Activated naive CD8-positive, alpha-beta T cell treated with anti-CD3 and anti-CD28 coated beads for 36 hours (primary cell): ENCODE results near the gene PPP1R12A. TPM values are rescaled to one million over a fixed set of nuclear protein-coding genes. Genes with fewer than 3 reads are reported as not detected.
"Not testable (repeated sequence)": the region's sequence is repeated elsewhere in the genome, so short reads cannot be mapped to it uniquely, and the experiment has no call there.

Experiments used
- DNase-seq: peaks from one replicate; pipeline ENCODE4 v3.0.0; 2021
- H3K27ac Mint-ChIP-seq: one replicate; pipeline ENCODE4 v1.8.0; 2022; ENCODE audit warnings: mild to moderate bottlenecking, moderate library complexity, mixed read lengths
- H3K27me3 Mint-ChIP-seq: one replicate; pipeline ENCODE4 v1.8.0; 2022; ENCODE audit warnings: mild to moderate bottlenecking, mixed read lengths
- H3K36me3 Mint-ChIP-seq: one replicate; pipeline ENCODE4 v1.8.0; 2021; ENCODE audit warnings: mild to moderate bottlenecking, mixed read lengths
- H3K4me1 Mint-ChIP-seq: one replicate; pipeline ENCODE4 v1.8.0; 2021; ENCODE audit warnings: mixed read lengths
- H3K4me3 Mint-ChIP-seq: one replicate; pipeline ENCODE4 v1.8.0; 2022; ENCODE audit warnings: mild to moderate bottlenecking, moderate library complexity, mixed read lengths
- H3K9me3 Mint-ChIP-seq: one replicate; pipeline ENCODE4 v1.8.0; 2022; ENCODE audit warnings: mixed read lengths
- total RNA-seq, 2 experiments: library from RNA; stranded (reverse); gene quantifications; one replicate each; pipeline ENCODE4 v1.2.3, GENCODE V29; 2021

PPP1R12A gene
- total RNA-seq, 2 experiments from 2014 or later, result 58.6 to 63.4 TPM

DNA sequence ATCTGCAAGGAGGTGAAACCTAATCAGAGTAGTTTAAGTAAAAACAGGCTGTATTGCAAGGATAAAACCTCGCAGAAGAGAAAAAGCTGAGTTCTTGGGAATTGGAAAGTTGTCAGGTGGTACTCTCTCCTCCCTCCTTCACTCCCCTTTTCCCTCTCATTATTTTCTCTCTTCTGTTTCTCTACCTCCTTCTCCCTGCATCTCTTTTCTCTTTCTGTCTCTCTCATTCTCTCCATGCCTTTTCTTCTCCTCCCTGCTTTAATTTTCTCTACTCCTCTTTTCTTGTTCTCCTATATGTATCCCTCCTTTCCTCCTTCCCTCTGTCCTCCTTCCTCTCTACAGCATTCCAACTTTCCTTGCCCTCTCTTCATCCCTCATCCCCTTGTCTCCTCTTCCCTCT, 14.2 kb upstream of the PPP1R12A start:
- Mint-ChIP-seq H3K27ac (no peak overlapping the region), H3K36me3 (no peaks in the 10 kb centered on the region)

GRCh38 chr12:79945433-79945832, 10.5 kb upstream of the PPP1R12A start:
- H3K4me3 Mint-ChIP-seq, result no peak overlapping the region
- no peaks in the 10 kb centered on the region for H3K9me3 Mint-ChIP-seq
- H3K36me3 Mint-ChIP-seq, result no peaks in the 10 kb centered on the region
- H3K27ac Mint-ChIP-seq, result no peak overlapping the region
- no peaks in the 10 kb centered on the region for H3K4me1 Mint-ChIP-seq
- H3K27me3 Mint-ChIP-seq, result peaks cover 4% of the 10 kb centered on the region
- no peak for DNase-seq

More for the DNA sequence above, 14.2 kb upstream of the PPP1R12A start:
- Mint-ChIP-seq H3K27me3 (peaks cover 7% of the 10 kb centered on the region), H3K4me3 (no peak overlapping the region), H3K9me3 (peaks cover 4% of the 10 kb centered on the region), H3K4me1 (no peaks in the 10 kb centered on the region)
- no peak for DNase-seq

GRCh38 chr12:79944565-79944964, 9.7 kb upstream of the PPP1R12A start:
- Mint-ChIP-seq H3K27me3 (peaks cover 4% of the 10 kb centered on the region), H3K4me3 (no peak overlapping the region), H3K4me1 (no peaks in the 10 kb centered on the region), H3K27ac (no peak overlapping the region), H3K36me3 (no peaks in the 10 kb centered on the region), H3K9me3 (no peaks in the 10 kb centered on the region)
- no peak for DNase-seq

DNA sequence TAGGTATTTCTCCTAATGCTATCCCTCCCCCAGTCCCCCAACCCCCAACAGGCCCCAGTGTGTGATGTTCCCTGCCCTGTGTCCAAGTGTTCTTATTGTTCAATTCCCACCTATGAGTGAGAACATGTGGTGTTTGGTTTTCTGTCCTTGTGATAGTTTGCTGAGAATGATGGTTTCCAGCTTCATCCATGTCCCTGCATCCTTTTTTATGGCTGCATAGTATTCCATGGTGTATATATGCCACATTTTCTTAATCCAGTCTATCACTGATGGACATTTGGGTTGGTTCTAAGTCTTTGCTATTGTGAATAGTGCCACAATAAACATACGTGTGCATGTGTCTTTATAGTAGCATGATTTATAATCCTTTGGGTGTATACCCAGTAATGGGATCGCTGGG, 7.9 kb upstream of the PPP1R12A start:
- not testable (repeated sequence) for H3K27me3 Mint-ChIP-seq, DNase-seq

GRCh38 chr12:79939728-79940310, 4.9 kb upstream of the PPP1R12A start:
- H3K9me3 Mint-ChIP-seq, result no peaks in the 10 kb centered on the region
- H3K27me3 Mint-ChIP-seq, result peaks cover 4% of the 10 kb centered on the region
- no peaks in the 10 kb centered on the region for H3K36me3 Mint-ChIP-seq
- no peak for DNase-seq
- no peak overlapping the region for H3K27ac Mint-ChIP-seq
- peaks cover 10% of the 10 kb centered on the region for H3K4me1 Mint-ChIP-seq
- H3K4me3 Mint-ChIP-seq, result no peak overlapping the region

More for the DNA sequence above, 7.9 kb upstream of the PPP1R12A start:
- H3K4me1 Mint-ChIP-seq, H3K4me3 Mint-ChIP-seq, H3K36me3 Mint-ChIP-seq, H3K9me3 Mint-ChIP-seq, H3K27ac Mint-ChIP-seq: not testable (repeated sequence)

GRCh38 chr12:79938843-79939242, 3.9 kb upstream of the PPP1R12A start:
- Mint-ChIP-seq H3K36me3 (no peaks in the 10 kb centered on the region), H3K9me3 (no peaks in the 10 kb centered on the region), H3K27ac (no peak overlapping the region), H3K27me3 (no peaks in the 10 kb centered on the region), H3K4me1 (peaks cover 10% of the 10 kb centered on the region), H3K4me3 (no peak overlapping the region)
- DNase-seq, result no peak

- Mint-ChIP-seq H3K27ac (no peak overlapping the region), H3K4me3 (no peak overlapping the region), H3K4me1 (peaks cover 19% of the 10 kb centered on the region), H3K36me3 (no peaks in the 10 kb centered on the region), H3K27me3 (no peaks in the 10 kb centered on the region), H3K9me3 (no peaks in the 10 kb centered on the region)
- no peak for DNase-seq
These were observed 1.8 kb upstream of the PPP1R12A start for GRCh38 chr12:79936670-79937069.

- Mint-ChIP-seq H3K4me1 (peaks cover 21% of the 10 kb centered on the region), H3K9me3 (no peaks in the 10 kb centered on the region), H3K4me3 (peak overlapping the region; percentile 98), H3K36me3 (no peaks in the 10 kb centered on the region), H3K27me3 (no peaks in the 10 kb centered on the region), H3K27ac (peak overlapping the region; percentile 99)
- no peak for DNase-seq
These were observed 888 bp upstream of the PPP1R12A start for GRCh38 chr12:79935624-79936345.

DNA sequence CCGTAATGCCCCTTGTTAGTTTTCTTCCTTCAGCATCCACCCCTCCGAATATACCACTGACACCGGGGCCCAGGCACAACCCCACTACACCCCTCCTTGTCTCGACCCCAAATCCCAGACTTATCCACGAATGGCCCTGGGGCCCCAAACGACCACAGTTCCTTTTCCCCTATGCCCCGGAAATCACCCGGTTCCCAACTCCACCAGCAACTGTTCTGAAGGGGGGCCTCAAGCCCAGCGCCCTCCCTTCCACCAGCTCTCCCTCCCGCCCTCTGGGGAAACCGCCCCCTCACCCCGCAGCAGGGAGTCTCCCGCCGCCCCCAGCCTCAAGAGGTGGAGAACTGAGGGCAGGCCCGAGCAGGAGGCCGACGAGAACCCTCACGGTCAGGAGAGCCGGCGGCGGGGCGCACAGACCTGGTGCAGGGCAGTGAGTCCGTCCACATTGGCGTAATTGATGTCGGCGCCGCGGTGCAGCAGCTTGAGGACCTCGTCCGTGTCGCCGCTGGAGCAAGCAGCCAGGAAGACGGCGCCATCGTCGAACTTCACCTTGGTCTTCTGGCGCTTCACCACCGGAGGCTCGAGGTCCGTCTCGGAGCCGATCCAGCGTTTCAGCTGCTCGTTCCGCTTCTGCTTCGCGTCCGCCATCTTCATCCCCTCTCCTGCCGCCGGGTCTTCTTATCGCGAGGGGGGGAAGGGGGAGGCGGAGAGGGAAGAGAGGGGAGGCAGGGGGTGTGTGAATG, 446 bp downstream of the PPP1R12A start:
- peak overlapping the region; percentile 99 for H3K27ac Mint-ChIP-seq
- H3K9me3 Mint-ChIP-seq, result no peaks in the 10 kb centered on the region
- no peaks in the 10 kb centered on the region for H3K27me3 Mint-ChIP-seq
- peak; percentile 67 for DNase-seq
- peak overlapping the region; percentile 98 for H3K4me3 Mint-ChIP-seq
- H3K4me1 Mint-ChIP-seq, result peaks cover 26% of the 10 kb centered on the region
- H3K36me3 Mint-ChIP-seq, result peaks cover 1% of the 10 kb centered on the region

GRCh38 chr12:79933532-79934264, 1.2 kb downstream of the PPP1R12A start:
- H3K27ac Mint-ChIP-seq, result peak overlapping the region; percentile 99
- peaks cover 34% of the 10 kb centered on the region for H3K4me1 Mint-ChIP-seq
- H3K36me3 Mint-ChIP-seq, result peaks cover 1% of the 10 kb centered on the region
- no peaks in the 10 kb centered on the region for H3K27me3 Mint-ChIP-seq
- H3K4me3 Mint-ChIP-seq, result peak overlapping the region; percentile 98
- no peaks in the 10 kb centered on the region for H3K9me3 Mint-ChIP-seq
- DNase-seq, result no peak

GRCh38 chr12:79933043-79933442, 1.9 kb downstream of the PPP1R12A start:
- Mint-ChIP-seq H3K27ac (no peak overlapping the region), H3K36me3 (peaks cover 1% of the 10 kb centered on the region), H3K27me3 (no peaks in the 10 kb centered on the region), H3K9me3 (no peaks in the 10 kb centered on the region), H3K4me1 (peaks cover 40% of the 10 kb centered on the region), H3K4me3 (peak overlapping the region; percentile 98)
- no peak for DNase-seq

- no peak for DNase-seq
- H3K27me3 Mint-ChIP-seq, result no peaks in the 10 kb centered on the region
- peak overlapping the region; percentile 98 for H3K4me3 Mint-ChIP-seq
- H3K27ac Mint-ChIP-seq, result no peak overlapping the region
- H3K36me3 Mint-ChIP-seq, result peaks cover 1% of the 10 kb centered on the region
- H3K9me3 Mint-ChIP-seq, result no peaks in the 10 kb centered on the region
- peaks cover 46% of the 10 kb centered on the region for H3K4me1 Mint-ChIP-seq
These were observed 2.5 kb downstream of the PPP1R12A start for GRCh38 chr12:79932357-79932756.

GRCh38 chr12:79929065-79929464, 5.8 kb downstream of the PPP1R12A start:
- H3K4me1 Mint-ChIP-seq, result peaks cover 54% of the 10 kb centered on the region
- no peaks in the 10 kb centered on the region for H3K9me3 Mint-ChIP-seq
- H3K27ac Mint-ChIP-seq, result no peak overlapping the region
- H3K27me3 Mint-ChIP-seq, result no peaks in the 10 kb centered on the region
- no peak for DNase-seq
- no peak overlapping the region for H3K4me3 Mint-ChIP-seq
- peaks cover 1% of the 10 kb centered on the region for H3K36me3 Mint-ChIP-seq

DNA sequence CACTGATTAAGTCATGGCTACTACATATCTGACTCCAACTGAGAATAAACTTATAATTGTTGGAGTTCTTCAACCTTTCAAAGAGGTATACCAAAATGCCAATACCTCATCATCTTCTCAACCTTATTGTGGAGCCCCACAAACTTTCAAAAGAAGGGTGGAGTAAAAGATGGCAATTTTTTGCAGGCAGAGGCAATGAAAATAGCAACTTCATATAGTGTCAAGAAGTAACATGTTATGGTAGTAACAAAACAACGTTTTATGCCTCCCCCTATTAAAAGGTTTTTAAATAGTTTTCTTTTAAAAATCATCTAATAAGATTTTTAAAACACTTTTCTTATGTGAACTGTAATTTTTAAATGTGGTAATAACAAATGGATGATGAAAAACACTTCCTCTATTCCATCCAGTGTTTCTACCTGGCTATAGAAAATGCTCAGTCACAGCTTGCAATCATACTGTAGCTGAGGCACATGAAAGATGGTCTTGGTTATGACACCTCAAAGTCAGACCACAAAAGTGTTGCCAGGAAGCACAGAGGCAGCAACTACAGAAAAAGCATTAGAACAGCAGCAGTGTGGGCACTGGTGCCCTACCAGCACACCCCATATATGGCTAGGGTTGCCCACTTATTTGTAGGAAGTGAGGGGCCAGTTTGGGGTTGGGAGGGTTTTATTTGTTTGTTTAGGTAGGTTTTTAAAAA, 7.0 kb downstream of the PPP1R12A start:
- no peaks in the 10 kb centered on the region for H3K9me3 Mint-ChIP-seq
- no peak overlapping the region for H3K4me3 Mint-ChIP-seq
- H3K27me3 Mint-ChIP-seq, result no peaks in the 10 kb centered on the region
- H3K4me1 Mint-ChIP-seq, result peaks cover 54% of the 10 kb centered on the region
- peak overlapping the region; percentile 77 for H3K27ac Mint-ChIP-seq
- DNase-seq, result peak; percentile 33
- H3K36me3 Mint-ChIP-seq, result peaks cover 1% of the 10 kb centered on the region
